ENCODE results near the gene SLC49A4. TPM values are rescaled to one million over a fixed set of nuclear protein-coding genes. Genes with fewer than 3 reads are reported as not detected.

Gene SLC49A4
- total and polyA plus RNA-seq, 12 donors, result 2.2 to 40.8 (median 17.5) TPM

DNA sequence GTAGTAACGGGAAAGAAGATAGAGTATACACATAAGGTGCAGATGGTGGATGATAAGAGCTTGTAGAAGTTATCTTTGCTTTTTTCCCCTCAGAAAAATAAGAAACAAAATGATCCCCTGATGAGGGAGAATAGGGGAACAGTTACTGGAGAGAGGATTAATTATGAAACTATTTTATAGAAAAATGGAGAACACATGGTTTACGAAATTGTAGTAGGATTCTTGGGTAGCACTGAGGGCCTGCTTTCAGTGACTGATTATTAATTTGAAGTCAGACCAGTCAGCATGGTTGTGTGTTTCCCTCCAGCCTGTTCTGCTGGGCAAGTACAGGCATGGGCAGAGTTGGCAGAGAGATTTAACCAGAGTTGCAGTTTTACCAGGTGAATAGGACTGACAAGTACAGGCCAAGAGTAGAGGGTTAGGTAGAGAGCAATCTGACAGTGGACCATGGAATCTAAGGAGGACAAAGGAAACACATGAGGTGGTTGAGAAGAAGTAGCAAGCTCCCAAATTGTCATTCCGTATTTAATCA lies 5.9 kb downstream of the SLC49A4 start:
- H3K9me3 ChIP-seq (replicated peaks in 1 of 3), result no peaks in the 10 kb centered on the region
- H3K4me1 ChIP-seq (replicated peaks in 1 of 2), result peaks cover 4 to 16% of the 10 kb centered on the region in 2 donors
- intact Hi-C loops (cut with DNase I), result no loop called here
- H3K27me3 ChIP-seq, result no peaks in the 10 kb centered on the region
- H3K36me3 ChIP-seq (replicated peaks in 1 of 2), result no peaks in the 10 kb centered on the region
- TF ChIP-seq, protein P1, sequence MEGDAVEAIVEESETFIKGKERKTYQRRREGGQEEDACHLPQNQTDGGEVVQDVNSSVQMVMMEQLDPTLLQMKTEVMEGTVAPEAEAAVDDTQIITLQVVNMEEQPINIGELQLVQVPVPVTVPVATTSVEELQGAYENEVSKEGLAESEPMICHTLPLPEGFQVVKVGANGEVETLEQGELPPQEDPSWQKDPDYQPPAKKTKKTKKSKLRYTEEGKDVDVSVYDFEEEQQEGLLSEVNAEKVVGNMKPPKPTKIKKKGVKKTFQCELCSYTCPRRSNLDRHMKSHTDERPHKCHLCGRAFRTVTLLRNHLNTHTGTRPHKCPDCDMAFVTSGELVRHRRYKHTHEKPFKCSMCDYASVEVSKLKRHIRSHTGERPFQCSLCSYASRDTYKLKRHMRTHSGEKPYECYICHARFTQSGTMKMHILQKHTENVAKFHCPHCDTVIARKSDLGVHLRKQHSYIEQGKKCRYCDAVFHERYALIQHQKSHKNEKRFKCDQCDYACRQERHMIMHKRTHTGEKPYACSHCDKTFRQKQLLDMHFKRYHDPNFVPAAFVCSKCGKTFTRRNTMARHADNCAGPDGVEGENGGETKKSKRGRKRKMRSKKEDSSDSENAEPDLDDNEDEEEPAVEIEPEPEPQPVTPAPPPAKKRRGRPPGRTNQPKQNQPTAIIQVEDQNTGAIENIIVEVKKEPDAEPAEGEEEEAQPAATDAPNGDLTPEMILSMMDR (IDR thresholded peaks at IDR 0.05), result no peak
- TF ChIP-seq POLR2A (IDR thresholded peaks at IDR 0.05), result no peak
- no peak overlapping the region for H3K27ac ChIP-seq
- WGBS, 4 donors, result 87 to 96% (median 90%) methylated on average over 3 of the region's 3 CpGs
- no peak overlapping the region for H3K4me3 ChIP-seq
- no peak for DNase-seq

- H3K27me3 ChIP-seq, result no peaks in the 10 kb centered on the region
- 93 to 100% (median 96%) methylated on average over 1 of the region's 1 CpG for WGBS, 4 donors
- no peaks in the 10 kb centered on the region for H3K9me3 ChIP-seq (replicated peaks in 1 of 3)
- intact Hi-C loops (cut with DNase I), result no loop called here
- H3K27ac ChIP-seq, result no peak overlapping the region
- peaks cover 0 to under 1% of the 10 kb centered on the region in 2 donors for H3K4me1 ChIP-seq (replicated peaks in 1 of 2)
- DNase-seq, result no peak
- no peaks in the 10 kb centered on the region for H3K36me3 ChIP-seq (replicated peaks in 1 of 2)
- TF ChIP-seq, protein P1 (IDR thresholded peaks at IDR 0.05), result no peak
- TF ChIP-seq POLR2A (IDR thresholded peaks at IDR 0.05), result no peak
- no peak overlapping the region for H3K4me3 ChIP-seq
Measured at GRCh38 chr3:122802323-122802722, 7.5 kb downstream of the SLC49A4 start.

GRCh38 chr3:122803977-122804376 lies 9.1 kb downstream of the SLC49A4 start:
- no peaks in the 10 kb centered on the region for H3K9me3 ChIP-seq (replicated peaks in 1 of 3)
- 86 to 94% (median 90%) methylated on average over 2 of the region's 2 CpGs for WGBS, 4 donors
- intact Hi-C loops (cut with DNase I), result no loop called here
- DNase-seq, result no peak
- no peaks in the 10 kb centered on the region for H3K4me1 ChIP-seq (replicated peaks in 1 of 2)
- TF ChIP-seq POLR2A (IDR thresholded peaks at IDR 0.05), result no peak
- TF ChIP-seq, protein P1 (IDR thresholded peaks at IDR 0.05), result no peak
- no peaks in the 10 kb centered on the region for H3K27me3 ChIP-seq
- no peak overlapping the region for H3K4me3 ChIP-seq
- peaks cover 0 to 8% of the 10 kb centered on the region in 2 donors for H3K36me3 ChIP-seq (replicated peaks in 1 of 2)
- H3K27ac ChIP-seq, result no peak overlapping the region

GRCh38 chr3:122810734-122811133 lies 15.9 kb downstream of the SLC49A4 start:
- H3K9me3 ChIP-seq (replicated peaks in 1 of 3), result no peaks in the 10 kb centered on the region
- H3K27me3 ChIP-seq, result no peaks in the 10 kb centered on the region
- H3K4me3 ChIP-seq, result no peak overlapping the region
- intact Hi-C loops (cut with DNase I), result no loop called here
- TF ChIP-seq POLR2A (IDR thresholded peaks at IDR 0.05), result no peak
- TF ChIP-seq, protein P1 (IDR thresholded peaks at IDR 0.05), result no peak
- no peak for DNase-seq
- no peak overlapping the region for H3K27ac ChIP-seq
- no peaks in the 10 kb centered on the region for H3K4me1 ChIP-seq (replicated peaks in 1 of 2)
- peaks cover 0 to 8% of the 10 kb centered on the region in 2 donors for H3K36me3 ChIP-seq (replicated peaks in 1 of 2)

Measured in adrenal gland (tissue), 12 donors.